ENCODE results near the gene HELZ. TPM values are rescaled to one million over a fixed set of nuclear protein-coding genes. Genes with fewer than 3 reads are reported as not detected.
A peak's percentile ranks its signal among the peaks of the same experiment; 100 is the strongest.

The HELZ gene
- total and polyA plus RNA-seq, 2 of the 8 experiments (the other 6 are each of a cell fraction or from before 2014, with no cell fraction given), result 10.0 to 48.7 TPM

GRCh38 chr17:67266496-67266895 is 21.5 kb upstream of the HELZ start:
- Histone ChIP-seq H2AK5ac (ENCODE audit: low read depth, low read length) (no peak overlapping the region), H3K4ac (replicated peaks; ENCODE audit: insufficient read length, low read depth, low read length) (no peak overlapping the region), H3K4me2 (ENCODE audit: insufficient read depth in 1 of 2, low read depth in 2 of 2, low read length in 2 of 2) (no peak overlapping the region), H4K91ac (replicated peaks; ENCODE audit: insufficient read length, low read length) (no peak overlapping the region), H3K27me3 (replicated peaks in 1 of 4; ENCODE audit: control insufficient read depth in 3 of 4, extremely low read depth in 1 of 4, insufficient read depth in 3 of 4, low read length in 3 of 4) (no peaks in the 10 kb centered on the region), H2BK120ac (replicated peaks; ENCODE audit: low read depth, low read length) (no peak overlapping the region), H3K79me2 (ENCODE audit: control insufficient read depth in 1 of 2, insufficient read depth in 2 of 2, low read length in 2 of 2) (no peaks in the 10 kb centered on the region), H3K9me3 (ENCODE audit: insufficient read depth in 2 of 2, low read depth in 1 of 2, low read length in 1 of 2) (no peaks in the 10 kb centered on the region), H3K4me1 (replicated peaks in 1 of 4; ENCODE audit: control insufficient read depth in 3 of 4, insufficient read depth in 4 of 4, low read length in 3 of 4) (no peaks in the 10 kb centered on the region), H4K5ac (ENCODE audit: insufficient read length, low read depth, low read length) (no peak overlapping the region), H3K18ac (ENCODE audit: extremely low read depth, low read length) (no peak overlapping the region), H3K56ac (replicated peaks; ENCODE audit: insufficient read length, low read depth, low read length) (no peak overlapping the region), H4K8ac (ENCODE audit: extremely low read depth, insufficient read depth, low read length) (no peak overlapping the region), H4K20me1 (replicated peaks in 1 of 2; ENCODE audit: control insufficient read depth in 1 of 2, insufficient read depth in 2 of 2, low read length in 2 of 2) (no peaks in the 10 kb centered on the region), H3K79me1 (ENCODE audit: low read depth, low read length) (no peaks in the 10 kb centered on the region), H3K23ac (ENCODE audit: insufficient read length) (no peak overlapping the region), H3K14ac (ENCODE audit: insufficient read length) (no peak overlapping the region), H2BK5ac (ENCODE audit: low read depth, low read length) (no peak overlapping the region), H2BK12ac (ENCODE audit: low read depth, low read length) (no peak overlapping the region), H3K23me2 (ENCODE audit: low read depth, low read length) (no peaks in the 10 kb centered on the region), H3K27ac (ENCODE audit: low read depth, low read length) (no peak overlapping the region), H3K4me3 (ENCODE audit: extremely low read depth in 1 of 4, insufficient read depth in 2 of 4, low read depth in 3 of 4, low read length in 4 of 4) (no peak overlapping the region), H2AFZ (ENCODE audit: low read length) (no peak overlapping the region), H2BK15ac (ENCODE audit: low read length) (no peak overlapping the region), H3K36me3 (ENCODE audit: control insufficient read depth in 2 of 4, insufficient read depth in 4 of 4, low read length in 3 of 4) (no peaks in the 10 kb centered on the region), H3K9ac (replicated peaks in 1 of 4; ENCODE audit: extremely low read depth in 1 of 4, low read depth in 3 of 4, low read length in 3 of 4) (no peak overlapping the region), H2BK20ac (ENCODE audit: low read length) (0 out of 2 replicates have a peak overlapping the region, but pooled peaks have one; percentile 10)
- TF ChIP-seq ATF3 (IDR thresholded peaks at IDR 0.05; ENCODE audit: insufficient read depth, low read depth, low read length) (no peak), JUN (IDR thresholded peaks at IDR 0.05; ENCODE audit: low read depth, low read length) (no peak), BACH1 (IDR thresholded peaks at IDR 0.05; ENCODE audit: low read length) (no peak), KDM1A (IDR thresholded peaks at IDR 0.05; ENCODE audit: borderline replicate concordance, low read length) (no peak), RBBP5 (IDR thresholded peaks at IDR 0.05; ENCODE audit: borderline replicate concordance, low read depth, low read length) (no peak)
- no peak for DNase-seq (ENCODE audit: low read depth in 1 of 2, low spot score in 2 of 2)
- POLR2A ChIA-PET (ENCODE audit: partially characterized antibody), result no interaction called here
- FAIRE-seq, result no peak
- 86% methylated on average over 7 of the region's 7 CpGs; no CpG with 5 or more reads in 1 of the 2 experiments for whole genome bisulfite sequencing, 2 experiments (ENCODE audit: extremely low coverage in 1 of 2, insufficient coverage in 1 of 2, insufficient read length in 1 of 2, insufficient replicate concordance in 2 of 2, low coverage in 1 of 2, low lambda C conversion rate in 2 of 2, missing lambda C conversion rate in 1 of 2)
- CTCF ChIA-PET (ENCODE audit: partially characterized antibody), result interaction anchor here (1.3 to 1.6 kb wide), 3 partner anchors 44 to 113 kb away, joined by 3 read pairs; no protein-coding TSS in a partner anchor
